Natural killer cell treated with Interleukin-12 subunit alpha and Interleukin-12 subunit beta and Interleukin-15 and Interleukin-18, amount 100 ng/mL, for 72 hours (primary cell): ENCODE data around the gene ATP6AP2. TPM values are rescaled to one million over a fixed set of nuclear protein-coding genes. Genes with fewer than 3 reads are reported as not detected.

ENCODE experiments used
- ATAC-seq, 2 donors: fragments of 150-1000 bp; cut with Tn5 transposase in 1 of 2; sonication (Bioruptor Pico), chemical (Tn5 transposase) in 1 of 2; 2 replicates each; pipeline ENCODE4 v1.10.0; 2021
- DNase-seq: peaks from one replicate; pipeline ENCODE4 v3.0.0; 2022; ENCODE audit warnings: low spot score
- H3K27ac Mint-ChIP-seq, 2 donors: 1 replicate in 1 of 2; 2 replicates in 1 of 2; pipeline ENCODE4 v1.8.0; 2022; ENCODE audit warnings: mixed read lengths in 2 of 2, mild to moderate bottlenecking in 1 of 2, moderate library complexity in 1 of 2
- H3K27me3 Mint-ChIP-seq, 2 donors: 1 replicate in 1 of 2; 2 replicates in 1 of 2; pipeline ENCODE4 v1.8.0; 2022; ENCODE audit warnings: mixed read lengths in 2 of 2
- H3K36me3 Mint-ChIP-seq: one replicate; pipeline ENCODE4 v1.8.0; 2022; ENCODE audit warnings: mixed read lengths
- H3K4me1 Mint-ChIP-seq, 2 donors: 1 replicate in 1 of 2; 2 replicates in 1 of 2; pipeline ENCODE4 v1.8.0; 2022; ENCODE audit warnings: low read depth in 2 of 2, mixed read lengths in 2 of 2, mild to moderate bottlenecking in 1 of 2
- H3K4me3 Mint-ChIP-seq: one replicate; pipeline ENCODE4 v1.8.0; 2022; ENCODE audit warnings: mixed read lengths
- H3K9me3 Mint-ChIP-seq: 2 replicates; pipeline ENCODE4 v1.8.0; 2022; ENCODE audit warnings: mixed read lengths
- total RNA-seq, 2 donors: library from RNA; stranded (reverse); gene quantifications; one replicate each; pipeline ENCODE4 v1.2.3, GENCODE V29; 2022

Gene ATP6AP2
- total RNA-seq, 2 donors from 2014 or later, result 49.5 to 80.0 TPM

DNA sequence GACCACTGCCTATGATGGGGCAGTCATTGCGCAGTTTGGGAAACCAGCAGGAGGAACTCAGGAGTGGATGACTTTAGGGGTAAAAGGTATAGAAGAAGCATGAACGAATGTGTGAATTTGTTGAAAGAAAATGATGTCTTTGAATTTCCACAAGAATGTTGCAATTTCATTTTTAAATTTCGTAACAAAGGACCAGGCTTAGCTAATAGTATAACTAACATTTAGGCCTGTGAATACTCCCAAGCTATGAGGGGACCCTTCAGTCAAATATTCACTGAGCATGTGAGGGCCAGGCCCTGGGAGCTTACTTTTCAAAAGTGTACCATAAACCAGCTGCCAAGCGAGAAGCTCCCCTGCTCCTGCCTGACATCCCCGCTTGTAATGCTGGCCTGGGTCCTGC lies 47.7 kb downstream of the ATP6AP2 start:
- DNase-seq, result no peak

GRCh38 chrX:40632199-40632598 lies 51.4 kb downstream of the ATP6AP2 start:
- DNase-seq, result no peak
- Mint-ChIP-seq H3K27me3 (no peaks in the 10 kb centered on the region), H3K36me3 (peaks cover 33% of the 10 kb centered on the region), H3K9me3 (no peaks in the 10 kb centered on the region), H3K4me3 (no peak overlapping the region), H3K27ac (no peak overlapping the region), H3K4me1 (peaks cover 22 to 23% of the 10 kb centered on the region in 2 donors)
- ATAC-seq, result no peak

More for the DNA sequence above, 47.7 kb downstream of the ATP6AP2 start:
- no peaks in the 10 kb centered on the region for H3K9me3 Mint-ChIP-seq
- no peak for ATAC-seq
- no peaks in the 10 kb centered on the region for H3K27me3 Mint-ChIP-seq
- H3K4me1 Mint-ChIP-seq, result peaks cover 13 to 21% of the 10 kb centered on the region in 2 donors
- peaks cover 13% of the 10 kb centered on the region for H3K36me3 Mint-ChIP-seq
- peak overlapping the region; percentile 21 to 66 for H3K27ac Mint-ChIP-seq
- H3K4me3 Mint-ChIP-seq, result no peak overlapping the region

GRCh38 chrX:40637687-40638086 lies 56.9 kb downstream of the ATP6AP2 start:
- no peaks in the 10 kb centered on the region for H3K27me3 Mint-ChIP-seq

DNA sequence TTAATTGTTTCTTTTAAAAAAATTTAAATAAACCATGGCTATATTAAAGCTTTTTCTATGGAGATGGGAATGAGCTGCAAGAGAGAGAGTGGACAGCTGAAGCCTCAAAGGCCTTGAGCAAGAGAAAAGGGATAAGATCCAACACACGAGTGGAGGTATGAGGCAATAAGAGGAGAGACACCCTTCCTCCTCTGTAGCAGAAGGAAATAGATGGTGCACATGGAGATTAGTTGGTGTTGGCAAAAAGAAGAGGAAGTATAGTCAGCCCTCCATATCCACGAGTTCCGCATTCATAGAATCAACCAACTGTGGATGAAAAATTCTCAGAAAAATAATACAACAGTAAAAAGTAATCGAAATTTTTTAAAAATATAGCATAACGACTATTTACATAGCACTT lies 63.4 kb downstream of the ATP6AP2 start:
- Mint-ChIP-seq H3K9me3 (no peaks in the 10 kb centered on the region), H3K27ac (peak overlapping the region; percentile 91 to 94), H3K27me3 (no peaks in the 10 kb centered on the region), H3K36me3 (peaks cover 24% of the 10 kb centered on the region), H3K4me3 (peak overlapping the region; percentile 95), H3K4me1 (peaks cover 35 to 37% of the 10 kb centered on the region in 2 donors)
- ATAC-seq (no peak), DNase-seq (no peak)

More at GRCh38 chrX:40637687-40638086, 56.9 kb downstream of the ATP6AP2 start:
- no peak overlapping the region for H3K27ac Mint-ChIP-seq
- ATAC-seq, result no peak
- H3K4me1 Mint-ChIP-seq, result peaks cover 26 to 27% of the 10 kb centered on the region in 2 donors
- no peaks in the 10 kb centered on the region for H3K9me3 Mint-ChIP-seq
- peaks cover 37% of the 10 kb centered on the region for H3K36me3 Mint-ChIP-seq
- no peak for DNase-seq
- no peak overlapping the region for H3K4me3 Mint-ChIP-seq

DNA sequence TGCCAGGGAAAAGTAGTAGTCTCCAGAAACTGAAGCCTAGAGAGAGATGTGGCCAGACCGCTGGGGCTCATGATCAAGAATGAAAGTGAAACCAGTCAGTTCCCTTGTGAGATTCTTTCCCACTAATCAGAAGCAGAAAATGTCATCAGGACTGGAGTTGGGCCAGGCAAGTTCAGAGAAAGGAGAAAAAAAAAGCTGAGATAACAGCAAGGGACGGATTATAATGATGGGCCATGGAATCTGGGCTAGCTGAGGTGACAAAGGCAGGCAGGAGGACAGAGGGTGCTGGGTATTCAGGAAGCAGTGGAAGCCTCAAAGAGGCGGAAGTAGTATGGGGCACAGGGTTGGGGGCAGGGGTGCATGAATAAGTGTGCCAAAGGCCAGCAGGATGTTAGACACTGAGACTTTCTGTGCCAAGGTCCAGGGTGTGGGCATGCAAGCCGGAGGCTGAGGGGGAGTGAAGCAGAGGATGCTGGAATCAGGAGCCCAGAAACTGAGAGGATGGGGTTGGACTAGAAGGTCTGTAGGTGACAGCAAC lies 64.1 kb downstream of the ATP6AP2 start:
- peak overlapping the region; percentile 91 to 94 for H3K27ac Mint-ChIP-seq
- peaks cover 26% of the 10 kb centered on the region for H3K36me3 Mint-ChIP-seq
- peak; percentile 72 for DNase-seq
- peaks cover 35 to 37% of the 10 kb centered on the region in 2 donors for H3K4me1 Mint-ChIP-seq
- H3K4me3 Mint-ChIP-seq, result peak overlapping the region; percentile 95
- H3K9me3 Mint-ChIP-seq, result no peaks in the 10 kb centered on the region
- peak; percentile 66 to 74 for ATAC-seq
- H3K27me3 Mint-ChIP-seq, result no peaks in the 10 kb centered on the region

GRCh38 chrX:40646489-40647306 lies 65.9 kb downstream of the ATP6AP2 start:
- no peaks in the 10 kb centered on the region for H3K9me3 Mint-ChIP-seq
- no peaks in the 10 kb centered on the region for H3K27me3 Mint-ChIP-seq
- H3K4me1 Mint-ChIP-seq, result peaks cover 34 to 37% of the 10 kb centered on the region in 2 donors
- peak overlapping the region; percentile 96 to 97 for H3K27ac Mint-ChIP-seq
- peak overlapping the region; percentile 90 for H3K4me3 Mint-ChIP-seq
- ATAC-seq (peak; percentile 59 to 69), DNase-seq (no peak)
- peaks cover 29% of the 10 kb centered on the region for H3K36me3 Mint-ChIP-seq

DNA sequence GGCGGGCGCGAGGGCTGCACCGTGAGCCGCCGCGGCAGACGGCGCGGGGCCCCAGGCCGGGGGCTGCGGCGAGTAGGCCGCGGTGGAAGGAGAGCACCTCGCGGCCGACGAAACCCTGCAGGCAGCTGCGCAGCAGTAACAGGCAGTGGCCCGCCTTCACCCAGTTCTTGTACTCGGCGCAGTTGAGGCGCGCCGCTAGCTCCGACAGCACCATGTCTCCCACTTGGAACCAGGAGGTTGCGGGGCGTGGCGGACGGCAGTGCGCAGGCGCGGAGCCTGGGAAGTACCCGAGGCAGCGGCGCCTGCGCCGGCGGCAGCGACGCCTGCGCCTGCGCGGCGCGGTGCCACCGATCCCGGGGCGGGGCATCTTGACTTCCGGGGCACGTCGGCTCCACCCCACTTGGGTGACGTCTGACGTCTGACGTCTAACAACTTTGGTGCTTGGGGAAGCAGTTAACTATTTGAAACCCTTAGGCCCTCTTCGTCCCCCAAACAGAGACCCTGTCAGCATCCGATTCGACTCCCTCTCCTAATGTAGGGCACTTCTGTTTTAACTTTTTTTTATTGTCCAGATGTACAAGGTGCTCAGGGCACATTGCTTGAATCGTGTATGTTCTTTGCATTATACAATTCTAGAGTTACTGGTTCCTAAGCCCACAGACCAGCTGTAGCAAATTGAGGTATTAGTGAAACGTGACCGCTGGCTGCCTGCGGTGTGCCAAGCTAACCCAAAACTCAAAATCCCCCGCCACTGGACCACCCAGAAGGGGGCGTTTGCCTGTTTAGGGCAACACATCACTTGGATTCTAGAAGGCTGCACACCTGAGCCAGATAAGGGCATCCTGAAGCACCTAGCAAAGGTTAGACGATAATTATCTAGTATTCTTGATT lies 66.8 kb downstream of the ATP6AP2 start, which contains the start of gene CXorf38:
TSS of gene CXorf38 (minus strand) at position 255 of the 891 bp plus-strand sequence. CDS start at position 214, 41 bp downstream.
- Mint-ChIP-seq H3K36me3 (peaks cover 21% of the 10 kb centered on the region), H3K9me3 (no peaks in the 10 kb centered on the region), H3K27me3 (no peaks in the 10 kb centered on the region), H3K27ac (peak within 1 kb of the TSS; percentile 96 to 97), H3K4me1 (peaks cover 26 to 30% of the 10 kb centered on the region in 2 donors), H3K4me3 (peak within 1 kb of the TSS; percentile 90)
- ATAC-seq (peak; percentile 86 to 92), DNase-seq (peak; percentile 95)

DNA sequence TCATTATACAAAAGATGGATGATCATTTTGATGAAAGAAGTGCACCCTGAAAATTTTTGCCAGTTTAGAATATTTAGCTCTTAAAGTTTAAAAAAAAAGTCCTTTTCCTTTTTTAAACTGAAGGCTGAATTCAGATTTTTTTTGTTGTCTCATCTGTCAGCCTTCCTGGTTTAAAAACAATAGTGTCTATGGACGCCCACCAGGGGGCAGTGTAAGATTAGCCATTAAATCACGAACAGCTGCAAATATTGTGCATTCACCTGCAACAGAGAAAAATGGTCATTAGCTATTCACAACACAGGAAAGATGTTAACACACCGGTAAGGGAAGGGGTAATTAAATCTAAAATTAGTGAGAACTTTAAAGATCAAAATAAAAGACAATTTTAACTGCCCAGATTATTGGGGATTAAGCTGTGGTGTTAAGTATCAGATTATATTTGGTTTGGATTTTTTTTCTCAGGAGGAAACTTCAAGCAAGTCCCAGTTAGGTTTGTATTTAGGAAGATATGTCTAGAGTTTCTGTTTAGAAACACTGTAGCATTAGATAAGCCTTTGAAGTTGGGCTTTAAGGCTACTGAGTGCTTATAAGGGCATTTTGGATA lies 71.0 kb downstream of the ATP6AP2 start:
- ATAC-seq (no peak), DNase-seq (peak; percentile 81)
- Mint-ChIP-seq H3K4me3 (no peak overlapping the region), H3K27ac (no peak overlapping the region), H3K4me1 (peaks cover under 1 to 8% of the 10 kb centered on the region in 2 donors), H3K36me3 (peaks cover 19% of the 10 kb centered on the region), H3K9me3 (no peaks in the 10 kb centered on the region), H3K27me3 (no peaks in the 10 kb centered on the region)

DNA sequence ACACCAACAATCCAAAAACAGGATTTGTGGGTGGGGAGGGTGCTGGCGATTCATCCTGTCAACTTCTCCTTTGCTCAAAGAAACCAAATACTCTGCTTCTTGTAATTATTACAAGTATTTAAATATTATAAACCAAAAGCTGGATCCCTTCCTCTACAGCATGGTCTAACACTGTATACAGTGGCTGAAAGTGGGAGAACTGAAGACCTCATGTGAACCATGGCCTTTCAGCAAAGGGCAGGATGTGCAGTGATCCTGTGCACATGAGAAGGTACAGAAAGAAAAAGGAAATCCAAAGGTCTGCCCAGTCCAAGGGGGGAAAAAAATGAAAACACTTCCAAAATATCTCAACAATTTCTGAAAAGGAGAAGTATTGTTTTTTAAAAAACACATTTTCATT lies 71.9 kb downstream of the ATP6AP2 start:
- ATAC-seq, result no peak
- H3K4me1 Mint-ChIP-seq, result peaks cover 0 to 5% of the 10 kb centered on the region in 2 donors
- DNase-seq, result no peak
- no peaks in the 10 kb centered on the region for H3K9me3 Mint-ChIP-seq
- H3K27me3 Mint-ChIP-seq, result no peaks in the 10 kb centered on the region
- no peak overlapping the region for H3K27ac Mint-ChIP-seq
- H3K4me3 Mint-ChIP-seq, result no peak overlapping the region
- peaks cover 17% of the 10 kb centered on the region for H3K36me3 Mint-ChIP-seq

GRCh38 chrX:40653535-40653934 lies 72.8 kb downstream of the ATP6AP2 start:
- no peak overlapping the region for H3K27ac Mint-ChIP-seq

More at GRCh38 chrX:40653535-40653934, 72.8 kb downstream of the ATP6AP2 start:
- ATAC-seq (no peak), DNase-seq (no peak)
- Mint-ChIP-seq H3K9me3 (no peaks in the 10 kb centered on the region), H3K36me3 (peaks cover 17% of the 10 kb centered on the region), H3K4me3 (no peak overlapping the region), H3K27me3 (no peaks in the 10 kb centered on the region), H3K4me1 (peaks cover 0 to 3% of the 10 kb centered on the region in 2 donors)

Other genes starting within 250 kb of the ATP6AP2 start
- gene MPC1L, start 42.5 kb downstream of the ATP6AP2 start, total RNA-seq, result not detected
- 10 to 100 TPM; 20.3 to 26.0 TPM for gene CXorf38, start 66.6 kb downstream of the ATP6AP2 start, total RNA-seq
- gene MED14, start 154.6 kb downstream of the ATP6AP2 start, total RNA-seq, result 10 to 100 TPM; 34.1 to 48.2 TPM